ENCODE data around the gene RECK. TPM values are rescaled to one million over a fixed set of nuclear protein-coding genes. Genes with fewer than 3 reads are reported as not detected.

Gene RECK
- total and polyA plus RNA-seq, 3 experiments from 2014 or later = 3.7 to 15.0 (median 4.3) TPM

DNA sequence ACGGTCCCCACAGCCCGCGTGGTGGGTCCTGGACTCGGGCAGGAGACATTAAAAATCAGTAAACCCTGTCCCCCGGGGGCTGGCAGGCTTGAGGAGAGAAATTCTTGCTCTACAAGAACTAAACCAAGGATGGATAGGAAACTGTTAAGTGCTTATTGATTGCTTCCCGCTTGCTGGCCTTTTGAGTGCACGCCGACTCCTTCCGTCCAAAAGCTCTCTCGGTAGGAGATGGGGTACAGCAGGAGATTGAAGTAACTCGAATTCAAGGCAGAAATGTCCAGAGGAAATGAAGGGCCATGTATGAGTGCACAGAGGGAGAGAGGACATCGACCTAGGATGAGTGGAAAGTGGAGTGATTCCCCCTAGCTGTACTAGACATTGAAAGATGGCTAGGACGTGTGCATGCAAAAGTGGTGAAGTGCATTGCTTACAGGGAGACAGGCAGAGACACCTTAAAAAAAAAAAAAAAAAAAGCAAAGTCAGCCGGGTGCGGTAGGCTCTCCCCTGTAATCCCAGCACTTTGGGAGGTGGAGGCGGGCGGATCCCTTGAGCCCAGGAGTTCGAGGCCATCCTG, 923 bp downstream of the RECK start:
- DNase-seq = peak in 1 of 5 donors; percentile 26
- Histone ChIP-seq H3K4me1 (ENCODE audit: insufficient read depth, low read length) (peaks cover 28% of the 10 kb centered on the region), H3K9me3 (ENCODE audit: low read length) (no peaks in the 10 kb centered on the region), H3K36me3 (ENCODE audit: insufficient read depth, low read length) (no peaks in the 10 kb centered on the region), H3K4me3 (ENCODE audit: low read length) (peak overlapping the region; percentile 68), H3K27me3 (ENCODE audit: insufficient read depth, low read length, poor library complexity, severe bottlenecking) (no peaks in the 10 kb centered on the region), H3K27ac (ENCODE audit: low read depth, low read length) (no peak overlapping the region)
- no peaks in the 10 kb centered on the region for H3K9me3 Mint-ChIP-seq
- POLR2A ChIA-PET = no interaction called here
- peaks cover 44 to 55% (median 52%) of the 10 kb centered on the region in 3 donors for H3K4me1 Mint-ChIP-seq
- CTCF ChIA-PET = interaction anchor here (1.3 to 3.0 kb wide), 2 partner anchors 14 to 16 kb away, joined by 3 to 14 read pairs; no protein-coding TSS in a partner anchor
- peaks cover 4 to 5% of the 10 kb centered on the region in 2 donors for H3K27me3 Mint-ChIP-seq
- H3K27ac Mint-ChIP-seq = peak overlapping the region in 7 of 8 donors; percentile 21 to 94 (median 75)
- peak overlapping the region; percentile 81 to 97 (median 89) for H3K4me3 Mint-ChIP-seq
- peaks cover 0 to 4% (median 0%) of the 10 kb centered on the region in 3 donors for H3K36me3 Mint-ChIP-seq

GRCh38 chr9:36039121-36039520, 2.4 kb downstream of the RECK start:
- H3K4me3 Mint-ChIP-seq = peak overlapping the region in 2 of 7 donors; percentile 8 to 16
- H3K36me3 ChIP-seq (ENCODE audit: insufficient read depth, low read length) = no peaks in the 10 kb centered on the region
- ChIA-PET POLR2A (no interaction called here), CTCF (interaction anchor here (1.3 to 3.0 kb wide), 2 partner anchors 14 to 16 kb away, joined by 3 to 14 read pairs; no protein-coding TSS in a partner anchor)
- peaks cover 0 to 1% of the 10 kb centered on the region in 2 donors for H3K27me3 Mint-ChIP-seq
- H3K9me3 Mint-ChIP-seq = no peaks in the 10 kb centered on the region
- peaks cover 28% of the 10 kb centered on the region for H3K4me1 ChIP-seq (ENCODE audit: insufficient read depth, low read length)
- peaks cover 51 to 63% (median 59%) of the 10 kb centered on the region in 3 donors for H3K4me1 Mint-ChIP-seq
- no peaks in the 10 kb centered on the region for H3K9me3 ChIP-seq (ENCODE audit: low read length)
- DNase-seq = no peak
- peaks cover 0 to 4% (median 0%) of the 10 kb centered on the region in 3 donors for H3K36me3 Mint-ChIP-seq
- no peak overlapping the region for H3K27ac Mint-ChIP-seq
- H3K27me3 ChIP-seq (ENCODE audit: insufficient read depth, low read length, poor library complexity, severe bottlenecking) = no peaks in the 10 kb centered on the region
- no peak overlapping the region for H3K27ac ChIP-seq (ENCODE audit: low read depth, low read length)
- H3K4me3 ChIP-seq (ENCODE audit: low read length) = no peak overlapping the region

DNA sequence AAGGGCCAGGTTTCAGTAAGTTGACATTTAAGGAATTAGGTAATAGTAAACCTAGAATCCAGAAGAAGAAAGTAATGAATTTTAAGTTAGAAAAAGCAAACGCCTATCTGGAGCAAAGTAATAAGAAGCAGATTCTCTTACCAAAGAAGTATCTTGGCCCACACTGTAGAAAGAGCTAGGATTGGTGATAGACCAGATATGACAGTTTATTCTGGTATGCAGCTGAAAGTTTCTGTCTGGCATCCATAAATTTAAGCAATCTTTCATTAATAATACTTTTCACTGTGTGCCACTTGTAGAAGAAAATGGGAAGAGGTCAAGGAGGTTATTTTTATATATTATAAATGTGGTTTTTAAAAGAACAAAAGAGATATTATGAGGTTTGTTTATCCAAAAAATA, 3.0 kb downstream of the RECK start:
- POLR2A ChIA-PET = no interaction called here
- H3K9me3 Mint-ChIP-seq = no peaks in the 10 kb centered on the region

GRCh38 chr9:36040271-36040925, 3.7 kb downstream of the RECK start:
- Histone ChIP-seq H3K36me3 (ENCODE audit: insufficient read depth, low read length) (no peaks in the 10 kb centered on the region), H3K27ac (ENCODE audit: low read depth, low read length) (no peak overlapping the region), H3K4me3 (ENCODE audit: low read length) (no peak overlapping the region), H3K27me3 (ENCODE audit: insufficient read depth, low read length, poor library complexity, severe bottlenecking) (no peaks in the 10 kb centered on the region), H3K4me1 (ENCODE audit: insufficient read depth, low read length) (peaks cover 34% of the 10 kb centered on the region), H3K9me3 (ENCODE audit: low read length) (no peaks in the 10 kb centered on the region)
- POLR2A ChIA-PET = no interaction called here
- peaks cover 0 to 1% of the 10 kb centered on the region in 2 donors for H3K27me3 Mint-ChIP-seq
- peak overlapping the region in 2 of 7 donors; percentile 2 to 19 for H3K4me3 Mint-ChIP-seq
- CTCF ChIA-PET = no interaction called here
- no peaks in the 10 kb centered on the region for H3K9me3 Mint-ChIP-seq
- peaks cover 58 to 72% (median 69%) of the 10 kb centered on the region in 3 donors for H3K4me1 Mint-ChIP-seq
- no peak for DNase-seq
- H3K36me3 Mint-ChIP-seq = peaks cover 0 to 4% (median 0%) of the 10 kb centered on the region in 3 donors
- H3K27ac Mint-ChIP-seq = peak overlapping the region in 7 of 8 donors; percentile 0 to 81 (median 26)

More for the DNA sequence above, 3.0 kb downstream of the RECK start:
- peaks cover 0 to 4% (median 0%) of the 10 kb centered on the region in 3 donors for H3K36me3 Mint-ChIP-seq
- no peak overlapping the region for H3K27ac ChIP-seq (ENCODE audit: low read depth, low read length)
- CTCF ChIA-PET = no interaction called here
- no peaks in the 10 kb centered on the region for H3K36me3 ChIP-seq (ENCODE audit: insufficient read depth, low read length)
- peaks cover 0 to 1% of the 10 kb centered on the region in 2 donors for H3K27me3 Mint-ChIP-seq
- no peaks in the 10 kb centered on the region for H3K27me3 ChIP-seq (ENCODE audit: insufficient read depth, low read length, poor library complexity, severe bottlenecking)
- H3K27ac Mint-ChIP-seq = no peak overlapping the region
- no peak overlapping the region for H3K4me3 Mint-ChIP-seq
- DNase-seq = no peak
- peaks cover 56 to 69% (median 65%) of the 10 kb centered on the region in 3 donors for H3K4me1 Mint-ChIP-seq
- peaks cover 32% of the 10 kb centered on the region for H3K4me1 ChIP-seq (ENCODE audit: insufficient read depth, low read length)
- no peak overlapping the region for H3K4me3 ChIP-seq (ENCODE audit: low read length)
- H3K9me3 ChIP-seq (ENCODE audit: low read length) = no peaks in the 10 kb centered on the region

DNA sequence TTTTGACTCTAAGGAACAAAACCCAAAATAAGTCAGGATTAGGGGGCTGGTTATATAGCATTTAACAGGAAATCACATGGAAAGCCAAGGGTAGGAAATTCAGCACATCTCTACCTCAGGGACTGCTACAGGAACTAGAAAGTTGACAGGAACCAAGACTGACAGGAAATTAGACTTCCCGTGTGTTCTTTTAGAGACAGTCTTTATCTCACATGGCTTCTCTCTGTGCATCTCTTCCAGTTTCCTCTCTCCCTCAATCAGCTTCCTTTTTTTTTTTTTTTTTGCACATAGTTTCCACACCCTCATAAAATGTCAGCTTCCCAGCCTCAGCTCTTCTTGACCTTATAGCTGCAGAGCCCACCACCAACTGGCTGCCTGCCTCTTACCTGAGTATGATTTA, 4.8 kb downstream of the RECK start:
- ChIA-PET CTCF (interaction anchor here (0.8 kb wide), 1 partner anchor 14 kb away, joined by 3 read pairs; no protein-coding TSS in a partner anchor), POLR2A (interaction anchor here (0.6 to 0.8 kb wide), 3 partner anchors 9 to 149 kb away, joined by 3 to 5 read pairs (median 4); partner anchors contain the start of gene CCIN)
- Mint-ChIP-seq H3K9me3 (no peaks in the 10 kb centered on the region), H3K27ac (peak overlapping the region in 7 of 8 donors; percentile 10 to 83 (median 43)), H3K27me3 (peaks cover 0 to 1% of the 10 kb centered on the region in 2 donors), H3K36me3 (peaks cover 0 to 4% (median 0%) of the 10 kb centered on the region in 3 donors), H3K4me3 (peak overlapping the region in 4 of 7 donors; percentile 3 to 41 (median 22)), H3K4me1 (peaks cover 56 to 73% (median 69%) of the 10 kb centered on the region in 3 donors)
- no peak for DNase-seq
- Histone ChIP-seq H3K36me3 (ENCODE audit: insufficient read depth, low read length) (no peaks in the 10 kb centered on the region), H3K9me3 (ENCODE audit: low read length) (no peaks in the 10 kb centered on the region), H3K4me3 (ENCODE audit: low read length) (no peak overlapping the region), H3K27me3 (ENCODE audit: insufficient read depth, low read length, poor library complexity, severe bottlenecking) (no peaks in the 10 kb centered on the region), H3K27ac (ENCODE audit: low read depth, low read length) (no peak overlapping the region), H3K4me1 (ENCODE audit: insufficient read depth, low read length) (peaks cover 34% of the 10 kb centered on the region)

GRCh38 chr9:36045610-36046009, 8.9 kb downstream of the RECK start:
- no peaks in the 10 kb centered on the region for H3K36me3 Mint-ChIP-seq
- H3K4me3 Mint-ChIP-seq = no peak overlapping the region
- CTCF ChIA-PET = no interaction called here
- Histone ChIP-seq H3K36me3 (ENCODE audit: insufficient read depth, low read length) (no peaks in the 10 kb centered on the region), H3K4me3 (ENCODE audit: low read length) (no peak overlapping the region), H3K27ac (ENCODE audit: low read depth, low read length) (no peak overlapping the region), H3K4me1 (ENCODE audit: insufficient read depth, low read length) (peaks cover 19% of the 10 kb centered on the region), H3K9me3 (ENCODE audit: low read length) (no peaks in the 10 kb centered on the region), H3K27me3 (ENCODE audit: insufficient read depth, low read length, poor library complexity, severe bottlenecking) (no peaks in the 10 kb centered on the region)
- DNase-seq = no peak
- H3K4me1 Mint-ChIP-seq = peaks cover 32 to 40% (median 37%) of the 10 kb centered on the region in 3 donors
- H3K27me3 Mint-ChIP-seq = no peaks in the 10 kb centered on the region
- POLR2A ChIA-PET = no interaction called here
- no peaks in the 10 kb centered on the region for H3K9me3 Mint-ChIP-seq
- no peak overlapping the region for H3K27ac Mint-ChIP-seq

- Histone ChIP-seq H3K4me1 (ENCODE audit: insufficient read depth, low read length) (peaks cover 10% of the 10 kb centered on the region), H3K27ac (ENCODE audit: low read depth, low read length) (no peak overlapping the region), H3K4me3 (ENCODE audit: low read length) (no peak overlapping the region), H3K36me3 (ENCODE audit: insufficient read depth, low read length) (no peaks in the 10 kb centered on the region), H3K27me3 (ENCODE audit: insufficient read depth, low read length, poor library complexity, severe bottlenecking) (no peaks in the 10 kb centered on the region), H3K9me3 (ENCODE audit: low read length) (no peaks in the 10 kb centered on the region)
- Mint-ChIP-seq H3K27me3 (no peaks in the 10 kb centered on the region), H3K4me3 (no peak overlapping the region), H3K4me1 (peaks cover 21 to 27% (median 24%) of the 10 kb centered on the region in 3 donors), H3K36me3 (no peaks in the 10 kb centered on the region), H3K27ac (no peak overlapping the region), H3K9me3 (no peaks in the 10 kb centered on the region)
- CTCF ChIA-PET = no interaction called here
- POLR2A ChIA-PET = no interaction called here
- DNase-seq = no peak
These were observed 10.2 kb downstream of the RECK start for GRCh38 chr9:36046923-36047322.

- no peaks in the 10 kb centered on the region for H3K27me3 ChIP-seq (ENCODE audit: insufficient read depth, low read length, poor library complexity, severe bottlenecking)
- H3K9me3 ChIP-seq (ENCODE audit: low read length) = no peaks in the 10 kb centered on the region
- Mint-ChIP-seq H3K36me3 (peaks cover 0 to 5% (median 0%) of the 10 kb centered on the region in 3 donors), H3K27ac (no peak overlapping the region), H3K9me3 (no peaks in the 10 kb centered on the region), H3K4me1 (peaks cover 5 to 9% (median 6%) of the 10 kb centered on the region in 3 donors), H3K27me3 (no peaks in the 10 kb centered on the region), H3K4me3 (no peak overlapping the region)
- no peak overlapping the region for H3K27ac ChIP-seq (ENCODE audit: low read depth, low read length)
- CTCF ChIA-PET = no interaction called here
- no peak for DNase-seq
- no peaks in the 10 kb centered on the region for H3K36me3 ChIP-seq (ENCODE audit: insufficient read depth, low read length)
- no peak overlapping the region for H3K4me3 ChIP-seq (ENCODE audit: low read length)
- POLR2A ChIA-PET = no interaction called here
- H3K4me1 ChIP-seq (ENCODE audit: insufficient read depth, low read length) = peaks cover 5% of the 10 kb centered on the region
These were observed 12.7 kb downstream of the RECK start for GRCh38 chr9:36049408-36049807.

Measured in CD8-positive, alpha-beta memory T cell (primary cell).